ENCODE measurements around the gene FAM20C. TPM values are rescaled to one million over a fixed set of nuclear protein-coding genes. Genes with fewer than 3 reads are reported as not detected.

The FAM20C gene
- total and polyA plus RNA-seq, 10 of the 15 experiments (the other 5 are each of a cell fraction or from before 2014, with no cell fraction given): 0.44 TPM; not detected in 9

- Histone ChIP-seq H3K79me2 (ENCODE audit: control insufficient read depth, insufficient read depth, low read length) (no peaks in the 10 kb centered on the region), H4K20me1 (ENCODE audit: control insufficient read depth, insufficient read depth) (no peaks in the 10 kb centered on the region), H3K36me3 (ENCODE audit: control insufficient read depth in 2 of 2, insufficient read depth in 2 of 2, low read length in 1 of 2) (no peaks in the 10 kb centered on the region), H3K4me3 (no peak overlapping the region), H3K9ac (ENCODE audit: control insufficient read depth, insufficient read depth, low read length) (no peak overlapping the region), H3K27me3 (replicated peaks in 1 of 2; ENCODE audit: control insufficient read depth in 2 of 2, insufficient read depth in 2 of 2, low read length in 1 of 2) (no peaks in the 10 kb centered on the region), H3K4me1 (ENCODE audit: control insufficient read depth, insufficient read depth, low read length) (no peaks in the 10 kb centered on the region), H3K4me2 (ENCODE audit: control insufficient read depth, insufficient read depth) (no peak overlapping the region), H2AFZ (ENCODE audit: control insufficient read depth, low read depth, low read length) (no peak overlapping the region), H3K9me3 (replicated peaks; ENCODE audit: control insufficient read depth, insufficient read depth, low read length) (peaks cover 2% of the 10 kb centered on the region; the same call in 2 of the 3 replicates), H3K27ac (ENCODE audit: control insufficient read depth, insufficient read depth) (no peak overlapping the region)
- DNase-seq (ENCODE audit: low read depth, low spot score): no peak
- WGBS (ENCODE audit: insufficient coverage, insufficient replicate concordance, low lambda C conversion rate, missing lambda C conversion rate): 69% methylated on average over 36 of the region's 37 CpGs
- in situ Hi-C loops (cut with MboI) (no loop called here), intact Hi-C loops (cut with micrococcal nuclease; ENCODE audit: unreplicated experiment) (no loop called here)
- no peak for FAIRE-seq
- BruUV-seq (replicated peaks): no TSS peak
- RAD21 ChIA-PET (ENCODE audit: unreplicated experiment): no interaction called here
- CTCF ChIA-PET: no interaction called here
- no peak for ATAC-seq
- SMC1A ChIA-PET (ENCODE audit: uncharacterized antibody, unreplicated experiment): no interaction called here
- POLR2A ChIA-PET: no interaction called here
- TF ChIP-seq, protein P1, sequence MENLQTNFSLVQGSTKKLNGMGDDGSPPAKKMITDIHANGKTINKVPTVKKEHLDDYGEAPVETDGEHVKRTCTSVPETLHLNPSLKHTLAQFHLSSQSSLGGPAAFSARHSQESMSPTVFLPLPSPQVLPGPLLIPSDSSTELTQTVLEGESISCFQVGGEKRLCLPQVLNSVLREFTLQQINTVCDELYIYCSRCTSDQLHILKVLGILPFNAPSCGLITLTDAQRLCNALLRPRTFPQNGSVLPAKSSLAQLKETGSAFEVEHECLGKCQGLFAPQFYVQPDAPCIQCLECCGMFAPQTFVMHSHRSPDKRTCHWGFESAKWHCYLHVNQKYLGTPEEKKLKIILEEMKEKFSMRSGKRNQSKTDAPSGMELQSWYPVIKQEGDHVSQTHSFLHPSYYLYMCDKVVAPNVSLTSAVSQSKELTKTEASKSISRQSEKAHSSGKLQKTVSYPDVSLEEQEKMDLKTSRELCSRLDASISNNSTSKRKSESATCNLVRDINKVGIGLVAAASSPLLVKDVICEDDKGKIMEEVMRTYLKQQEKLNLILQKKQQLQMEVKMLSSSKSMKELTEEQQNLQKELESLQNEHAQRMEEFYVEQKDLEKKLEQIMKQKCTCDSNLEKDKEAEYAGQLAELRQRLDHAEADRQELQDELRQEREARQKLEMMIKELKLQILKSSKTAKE (IDR thresholded peaks at IDR 0.05; ENCODE audit: low read depth, poor library complexity, severe bottlenecking): no peak
- no peak for TF ChIP-seq NRF1 (conservative IDR thresholded peaks at IDR 0.05; ENCODE audit: low read depth, low read length)
- TF ChIP-seq FOXK2 (IDR thresholded peaks at IDR 0.05): no peak
- TF ChIP-seq FOS (IDR thresholded peaks at IDR 0.05; ENCODE audit: borderline replicate concordance, extremely low read depth, insufficient read length): no peak
- TF ChIP-seq PRDM15 (CRISPR knock-in tag; IDR thresholded peaks at IDR 0.05): no peak
- TF ChIP-seq ATF7 (IDR thresholded peaks at IDR 0.05; ENCODE audit: low read depth): no peak
- no peak for TF ChIP-seq ZZZ3 (IDR thresholded peaks at IDR 0.05; ENCODE audit: control insufficient read depth, insufficient read length, low read depth)
- TF ChIP-seq MTA2 (IDR thresholded peaks at IDR 0.05; ENCODE audit: low read depth): no peak
- TF ChIP-seq RB1 (IDR thresholded peaks at IDR 0.05; ENCODE audit: borderline replicate concordance): no peak
- TF ChIP-seq, protein P2, sequence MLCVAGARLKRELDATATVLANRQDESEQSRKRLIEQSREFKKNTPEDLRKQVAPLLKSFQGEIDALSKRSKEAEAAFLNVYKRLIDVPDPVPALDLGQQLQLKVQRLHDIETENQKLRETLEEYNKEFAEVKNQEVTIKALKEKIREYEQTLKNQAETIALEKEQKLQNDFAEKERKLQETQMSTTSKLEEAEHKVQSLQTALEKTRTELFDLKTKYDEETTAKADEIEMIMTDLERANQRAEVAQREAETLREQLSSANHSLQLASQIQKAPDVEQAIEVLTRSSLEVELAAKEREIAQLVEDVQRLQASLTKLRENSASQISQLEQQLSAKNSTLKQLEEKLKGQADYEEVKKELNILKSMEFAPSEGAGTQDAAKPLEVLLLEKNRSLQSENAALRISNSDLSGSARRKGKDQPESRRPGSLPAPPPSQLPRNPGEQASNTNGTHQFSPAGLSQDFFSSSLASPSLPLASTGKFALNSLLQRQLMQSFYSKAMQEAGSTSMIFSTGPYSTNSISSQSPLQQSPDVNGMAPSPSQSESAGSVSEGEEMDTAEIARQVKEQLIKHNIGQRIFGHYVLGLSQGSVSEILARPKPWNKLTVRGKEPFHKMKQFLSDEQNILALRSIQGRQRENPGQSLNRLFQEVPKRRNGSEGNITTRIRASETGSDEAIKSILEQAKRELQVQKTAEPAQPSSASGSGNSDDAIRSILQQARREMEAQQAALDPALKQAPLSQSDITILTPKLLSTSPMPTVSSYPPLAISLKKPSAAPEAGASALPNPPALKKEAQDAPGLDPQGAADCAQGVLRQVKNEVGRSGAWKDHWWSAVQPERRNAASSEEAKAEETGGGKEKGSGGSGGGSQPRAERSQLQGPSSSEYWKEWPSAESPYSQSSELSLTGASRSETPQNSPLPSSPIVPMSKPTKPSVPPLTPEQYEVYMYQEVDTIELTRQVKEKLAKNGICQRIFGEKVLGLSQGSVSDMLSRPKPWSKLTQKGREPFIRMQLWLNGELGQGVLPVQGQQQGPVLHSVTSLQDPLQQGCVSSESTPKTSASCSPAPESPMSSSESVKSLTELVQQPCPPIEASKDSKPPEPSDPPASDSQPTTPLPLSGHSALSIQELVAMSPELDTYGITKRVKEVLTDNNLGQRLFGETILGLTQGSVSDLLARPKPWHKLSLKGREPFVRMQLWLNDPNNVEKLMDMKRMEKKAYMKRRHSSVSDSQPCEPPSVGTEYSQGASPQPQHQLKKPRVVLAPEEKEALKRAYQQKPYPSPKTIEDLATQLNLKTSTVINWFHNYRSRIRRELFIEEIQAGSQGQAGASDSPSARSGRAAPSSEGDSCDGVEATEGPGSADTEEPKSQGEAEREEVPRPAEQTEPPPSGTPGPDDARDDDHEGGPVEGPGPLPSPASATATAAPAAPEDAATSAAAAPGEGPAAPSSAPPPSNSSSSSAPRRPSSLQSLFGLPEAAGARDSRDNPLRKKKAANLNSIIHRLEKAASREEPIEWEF (IDR thresholded peaks at IDR 0.05; ENCODE audit: insufficient replicate concordance, low read depth, low read length): no peak
- no peak for TF ChIP-seq SIX5 (IDR thresholded peaks at IDR 0.05; ENCODE audit: low read depth, low read length, severe bottlenecking)
- no peak for TF ChIP-seq ZSCAN29 (IDR thresholded peaks at IDR 0.05)
Observed at GRCh38 chr7:284762-285722, 92.7 kb downstream of the FAM20C start.
